Fibroblast of lung (primary cell): ENCODE results near the gene IL1RAP. TPM values are rescaled to one million over a fixed set of nuclear protein-coding genes. Genes with fewer than 3 reads are reported as not detected.

Experiments used
- DNase-seq, 2 donors: peaks; one replicate each; pipeline versions ENCODE4 v3.0.0 to v3.0.0-alpha.2; 2010; ENCODE audit warnings: low read depth in 2 of 2
- H2AFZ ChIP-seq: 2 replicates; pipeline ENCODE4 v1.5.1; 2012; ENCODE audit warnings: low read length, control low read depth, inconsistent platforms
- H3K27ac ChIP-seq: 2 replicates; pipeline ENCODE4 v1.5.1; 2011; ENCODE audit warnings: low read length, control low read depth; ENCODE audit not compliant: insufficient read depth
- H3K27me3 ChIP-seq: 2 replicates; pipeline ENCODE4 v1.5.1; 2011; ENCODE audit warnings: mild to moderate bottlenecking, low read length; ENCODE audit not compliant: control insufficient read depth, insufficient read depth
- H3K36me3 ChIP-seq: 2 replicates; pipeline ENCODE4 v1.5.1; 2011; ENCODE audit warnings: low read length; ENCODE audit not compliant: control insufficient read depth, insufficient read depth
- H3K4me1 ChIP-seq: 2 replicates; pipeline ENCODE4 v1.5.1; 2011; ENCODE audit warnings: low read length; ENCODE audit not compliant: control insufficient read depth, insufficient read depth; ENCODE audit errors: extremely low read depth
- H3K4me2 ChIP-seq: 2 replicates; pipeline ENCODE4 v1.5.1; 2011; ENCODE audit warnings: low read length, control low read depth; ENCODE audit not compliant: insufficient read depth; ENCODE audit errors: extremely low read depth
- H3K4me3 ChIP-seq, 4 experiments: fragments of 200-600 bp in 1 of 4; sonication (generic) in 1 of 4; replicated peaks in 1 of 4; 2 replicates each; pipeline ENCODE4 v1.5.1; 2011 to 2016; ENCODE audit warnings: low read length in 4 of 4, low read depth in 3 of 4, mild to moderate bottlenecking in 3 of 4, control low read depth in 2 of 4, inconsistent platforms in 1 of 4, mixed read lengths in 1 of 4; ENCODE audit not compliant: insufficient read depth in 1 of 4; ENCODE audit errors: control extremely low read depth in 1 of 4
- H3K79me2 ChIP-seq: 2 replicates; pipeline ENCODE4 v1.5.1; 2012; ENCODE audit warnings: mild to moderate bottlenecking, low read length, inconsistent platforms; ENCODE audit not compliant: control insufficient read depth, insufficient read depth
- H3K9ac ChIP-seq: 2 replicates; pipeline ENCODE4 v1.5.1; 2011; ENCODE audit warnings: mild to moderate bottlenecking, low read length, control low read depth; ENCODE audit not compliant: insufficient read depth
- H3K9me3 ChIP-seq: 2 replicates; pipeline ENCODE4 v1.5.1; 2012; ENCODE audit warnings: low read depth, low read length; ENCODE audit not compliant: control insufficient read depth, insufficient read depth
- H4K20me1 ChIP-seq: 2 replicates; pipeline ENCODE4 v1.5.1; 2011; ENCODE audit warnings: low read length; ENCODE audit not compliant: control insufficient read depth, insufficient read depth; ENCODE audit errors: extremely low read depth
- CTCF ChIP-seq, 2 donors: IDR thresholded peaks in 1 of 2; conservative IDR thresholded peaks in 1 of 2; 1 replicate in 1 of 2; 2 replicates in 1 of 2; pipeline ENCODE4 v1.5.1; 2011 to 2012; ENCODE audit warnings: low read length in 2 of 2, control low read depth in 1 of 2, inconsistent platforms in 1 of 2, low read depth in 1 of 2, mild to moderate bottlenecking in 1 of 2
- EZH2 ChIP-seq: IDR thresholded peaks from 2 replicates; pipeline ENCODE4 v1.5.1; 2012; ENCODE audit warnings: low read length, control low read depth, mild to moderate bottlenecking; ENCODE audit errors: missing control alignments
- polyA plus RNA-seq, 2 donors: library from polyadenylated mRNA; depleted of rRNA in 1 of 2; stranded (reverse) in 1 of 2; unstranded in 1 of 2; fragments of >200 nt; gene quantifications; 2 replicates each; pipeline ENCODE4 v1.2.1, GENCODE V29; 2011 to 2012; ENCODE audit warnings: missing spikeins in 1 of 2
- total RNA-seq: library from RNA; depleted of rRNA; stranded (reverse); fragments of >200 nt; gene quantifications from 2 replicates; pipeline ENCODE4 v1.2.1, GENCODE V29; 2014

IL1RAP gene
- total and polyA plus RNA-seq, 2 donors (not counting 1 experiment from before 2014, with no cell fraction given): 10.2 to 12.6 TPM

GRCh38 chr3:190580417-190580816 is 66.5 kb downstream of the IL1RAP start:
- DNase-seq: no peak
- Histone ChIP-seq H3K4me1 (no peaks in the 10 kb centered on the region), H3K36me3 (no peaks in the 10 kb centered on the region), H3K79me2 (no peaks in the 10 kb centered on the region), H3K4me2 (no peak overlapping the region), H3K9ac (no peak overlapping the region), H2AFZ (no peak overlapping the region), H3K27ac (no peak overlapping the region), H3K9me3 (no peaks in the 10 kb centered on the region), H3K27me3 (no peaks in the 10 kb centered on the region), H4K20me1 (no peaks in the 10 kb centered on the region), H3K4me3 (no peak overlapping the region)
- TF ChIP-seq EZH2 (no peak), CTCF (conservative IDR thresholded peaks at IDR 0.05 in 1 of 2, IDR thresholded peaks at IDR 0.05 in 1 of 2; ENCODE audit: low read depth in 1 of 2, low read length in 2 of 2) (no peak)

- Histone ChIP-seq H3K9me3 (no peaks in the 10 kb centered on the region), H3K79me2 (no peaks in the 10 kb centered on the region), H3K9ac (no peak overlapping the region), H3K36me3 (no peaks in the 10 kb centered on the region), H3K27ac (no peak overlapping the region), H3K4me2 (no peak overlapping the region), H3K4me3 (no peak overlapping the region), H3K27me3 (no peaks in the 10 kb centered on the region), H3K4me1 (peaks cover 3% of the 10 kb centered on the region), H2AFZ (no peak overlapping the region), H4K20me1 (no peaks in the 10 kb centered on the region)
- DNase-seq: peak; percentile 35 to 72
- TF ChIP-seq EZH2 (no peak), CTCF (conservative IDR thresholded peaks at IDR 0.05 in 1 of 2, IDR thresholded peaks at IDR 0.05 in 1 of 2; ENCODE audit: low read depth in 1 of 2, low read length in 2 of 2) (no peak)
Measured at GRCh38 chr3:190581041-190581541, 67.2 kb downstream of the IL1RAP start.

GRCh38 chr3:190582667-190583066 is 68.8 kb downstream of the IL1RAP start:
- TF ChIP-seq CTCF (conservative IDR thresholded peaks at IDR 0.05 in 1 of 2, IDR thresholded peaks at IDR 0.05 in 1 of 2; ENCODE audit: low read depth in 1 of 2, low read length in 2 of 2): no peak
- no peak for TF ChIP-seq EZH2
- no peak overlapping the region for H3K4me2 ChIP-seq
- H3K4me1 ChIP-seq: peaks cover 11% of the 10 kb centered on the region

More at GRCh38 chr3:190582667-190583066, 68.8 kb downstream of the IL1RAP start:
- no peak for DNase-seq
- Histone ChIP-seq H2AFZ (no peak overlapping the region), H3K27ac (no peak overlapping the region), H3K27me3 (no peaks in the 10 kb centered on the region), H3K9me3 (no peaks in the 10 kb centered on the region), H3K4me3 (no peak overlapping the region), H3K36me3 (no peaks in the 10 kb centered on the region), H3K9ac (no peak overlapping the region), H4K20me1 (no peaks in the 10 kb centered on the region), H3K79me2 (no peaks in the 10 kb centered on the region)
